Posterior vena cava (tissue), 2 donors: ENCODE measurements around the gene ATP11B. TPM values are rescaled to one million over a fixed set of nuclear protein-coding genes. Genes with fewer than 3 reads are reported as not detected.
"Not testable (repeated sequence)": the region's sequence is repeated elsewhere in the genome, so short reads cannot be mapped to it uniquely, and the experiment has no call there.

ENCODE experiments used
- DNase-seq: peaks from one replicate; pipeline ENCODE4 v3.0.0-alpha.2; 2020; ENCODE audit warnings: low spot score
- intact Hi-C, 2 donors: fragments of 100-400 bp; cut with DNase I; formaldehyde crosslinking; loops; one replicate each; pipeline versions ENCODE4 v1.14.1 to v1.14.2; 2022 to 2023
- total RNA-seq, 2 donors: library from RNA; stranded (reverse); fragmentation: NEBNext Ultra II Directional; extraction: Animal tissue kit (Norgen Biotek cat#: 25700); gene quantifications; one replicate each; pipeline ENCODE4 v1.2.1, GENCODE V29; 2021
- donor health status: DM: yes; HTN: yes; CAD: no.
- donor health status: DM: yes; HTN: yes; CAD: no.

The ATP11B gene
- total RNA-seq, 2 donors from 2014 or later: 44.3 to 57.6 TPM

DNA sequence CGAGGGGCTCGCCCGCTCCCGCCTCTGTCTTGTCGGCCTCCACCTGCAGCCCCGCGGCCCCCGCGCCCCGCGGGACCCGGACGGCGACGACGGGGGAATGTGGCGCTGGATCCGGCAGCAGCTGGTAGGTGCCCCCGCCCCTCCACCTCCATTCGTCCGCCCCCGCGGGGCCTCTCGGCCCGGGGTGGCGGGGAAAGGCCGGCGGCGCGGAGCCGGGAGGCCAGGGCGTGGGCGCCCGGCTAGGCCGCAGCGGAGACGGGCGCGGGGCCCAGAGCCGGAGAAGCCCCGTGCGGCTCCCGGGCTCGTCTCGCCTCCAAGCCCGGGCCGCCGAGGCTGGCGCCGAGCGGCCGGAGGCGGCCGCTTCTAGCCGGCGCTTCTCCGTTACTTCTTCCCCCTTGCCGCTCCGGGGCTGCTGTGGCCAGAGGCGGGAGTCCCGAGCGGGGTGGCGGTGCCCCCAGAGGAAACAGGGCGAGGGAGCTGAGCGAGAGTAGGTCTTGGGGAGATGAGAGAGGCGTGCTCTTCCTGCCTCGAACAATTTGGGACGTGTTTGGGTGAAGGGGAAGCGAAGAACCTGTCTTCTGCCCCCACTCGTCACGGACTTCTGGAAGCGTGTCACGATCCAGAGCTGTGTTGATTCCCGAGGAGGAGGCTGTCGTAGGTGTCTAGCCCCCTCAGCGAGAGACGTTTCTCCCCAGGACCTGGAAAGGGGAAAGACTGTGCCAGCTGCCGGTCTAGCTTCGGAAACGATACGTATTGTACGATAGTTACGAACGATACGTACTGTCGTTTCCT is 555 bp downstream of the ATP11B start:
- intact Hi-C loops: no loop called here
- no peak for DNase-seq

GRCh38 chr3:182794455-182795388 is 1.4 kb downstream of the ATP11B start:
- intact Hi-C loops: no loop called here

GRCh38 chr3:182795389-182795782 is 2.1 kb downstream of the ATP11B start:
- intact Hi-C loops: no loop called here

More at GRCh38 chr3:182794455-182795388, 1.4 kb downstream of the ATP11B start:
- no peak for DNase-seq

GRCh38 chr3:182796310-182796709 is 3.0 kb downstream of the ATP11B start:
- DNase-seq: no peak
- intact Hi-C loops: no loop called here

More at GRCh38 chr3:182795389-182795782, 2.1 kb downstream of the ATP11B start:
- DNase-seq: no peak

- no peak for DNase-seq
- intact Hi-C loops: no loop called here
Observed at GRCh38 chr3:182797876-182798275, 4.6 kb downstream of the ATP11B start.

DNA sequence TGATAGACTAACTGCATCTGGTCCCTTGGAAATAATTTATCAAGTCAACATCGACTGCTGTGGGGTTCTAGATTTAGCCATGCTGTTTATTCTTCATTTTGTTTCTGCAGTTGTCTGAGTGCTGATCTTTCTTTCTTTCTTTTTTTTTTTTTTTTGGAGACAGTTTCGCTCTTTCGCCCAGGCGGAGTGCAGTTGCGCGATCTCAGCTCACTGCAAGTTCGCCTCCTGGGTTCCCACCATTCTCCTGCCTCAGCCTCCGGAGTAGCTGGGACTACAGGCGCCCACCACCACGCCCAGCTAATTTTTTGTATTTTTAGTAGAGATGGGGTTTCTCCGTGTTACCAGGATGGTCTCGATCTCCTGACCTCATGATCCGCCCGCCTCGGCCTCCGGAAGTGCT is 5.8 kb downstream of the ATP11B start:
- intact Hi-C loops, DNase-seq: not testable (repeated sequence)

GRCh38 chr3:182800508-182800907 is 7.2 kb downstream of the ATP11B start:
- no peak for DNase-seq
- intact Hi-C loops: no loop called here

- intact Hi-C loops: no loop called here
- no peak for DNase-seq
Observed at GRCh38 chr3:182802413-182803390, 9.4 kb downstream of the ATP11B start.

DNA sequence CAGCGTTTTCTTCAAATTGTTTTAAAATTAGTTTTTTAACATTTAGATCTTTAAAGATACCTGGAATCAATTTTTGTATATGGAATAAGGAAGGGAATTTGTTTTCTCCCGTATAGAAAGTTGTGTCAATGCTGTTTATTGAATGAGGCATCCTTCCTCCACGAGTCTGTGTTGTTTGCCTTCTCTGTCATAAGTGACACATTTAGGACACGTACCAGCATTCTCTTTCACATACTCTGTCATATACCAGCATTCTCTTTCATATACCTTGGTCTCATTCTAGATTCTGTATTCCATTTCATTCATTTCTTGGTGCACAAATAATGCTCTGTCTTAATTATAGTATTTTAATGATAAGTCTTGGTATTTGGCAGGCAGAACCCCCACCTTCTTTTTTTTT is 10.3 kb downstream of the ATP11B start:
- no peak for DNase-seq
- intact Hi-C loops: no loop called here

- intact Hi-C loops: no loop called here
- DNase-seq: no peak
Observed at GRCh38 chr3:182807061-182807460, 13.8 kb downstream of the ATP11B start.

GRCh38 chr3:182808041-182808770 is 14.9 kb downstream of the ATP11B start:
- DNase-seq: no peak
- intact Hi-C loops: no loop called here

GRCh38 chr3:182809531-182809930 is 16.2 kb downstream of the ATP11B start:
- intact Hi-C loops: no loop called here
- DNase-seq: no peak

DNA sequence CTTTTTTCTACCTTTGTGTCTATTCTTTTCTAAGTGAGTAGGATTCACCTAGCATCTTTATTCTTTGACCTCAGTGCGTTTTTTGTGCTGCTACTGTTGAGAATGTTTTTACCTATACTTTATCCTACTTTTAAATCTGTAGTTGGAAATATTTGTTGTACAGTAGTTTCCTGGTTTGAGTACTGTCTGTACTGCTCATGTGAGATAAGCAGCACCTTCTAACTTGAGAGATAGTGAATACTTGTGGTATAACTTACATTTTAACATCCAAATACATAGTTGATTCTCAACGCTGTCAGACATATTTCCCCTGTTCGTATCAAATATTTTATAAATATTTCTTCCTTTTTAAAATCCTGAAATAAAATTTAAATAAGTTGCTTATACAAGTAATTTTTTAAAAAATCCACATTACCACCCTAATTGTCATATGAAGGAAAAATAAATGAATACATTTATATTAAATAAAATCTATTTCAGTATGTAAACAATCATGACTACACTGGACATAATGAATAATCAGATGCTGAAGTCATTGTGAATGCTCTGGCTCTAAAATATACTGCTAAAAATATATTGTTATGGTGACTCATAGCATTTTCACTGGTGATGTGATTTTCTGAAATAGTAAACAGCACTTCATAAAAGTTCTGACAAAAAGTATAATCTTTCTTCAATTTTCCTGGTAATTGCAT is 17.4 kb downstream of the ATP11B start:
- DNase-seq: no peak
- intact Hi-C loops: no loop called here

DNA sequence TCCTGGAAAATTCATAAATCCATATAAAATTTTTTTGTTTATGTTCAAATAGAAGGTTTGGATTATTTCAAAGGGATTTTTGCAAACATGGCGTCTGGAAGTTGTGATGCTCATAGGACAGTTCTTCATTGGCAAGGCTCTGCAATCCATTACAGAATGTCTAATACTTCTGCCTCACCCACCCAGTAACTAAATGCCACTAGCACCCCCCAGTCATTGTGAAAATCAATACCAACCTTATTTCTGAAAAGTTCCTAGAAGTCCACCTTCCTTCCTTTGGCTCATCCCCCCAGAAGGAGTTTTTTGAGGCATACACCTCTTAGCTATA is 17.9 kb downstream of the ATP11B start:
- intact Hi-C loops: no loop called here
- DNase-seq: no peak

- no peak for DNase-seq
- intact Hi-C loops: no loop called here
Observed at GRCh38 chr3:182812123-182812522, 18.8 kb downstream of the ATP11B start.

DNA sequence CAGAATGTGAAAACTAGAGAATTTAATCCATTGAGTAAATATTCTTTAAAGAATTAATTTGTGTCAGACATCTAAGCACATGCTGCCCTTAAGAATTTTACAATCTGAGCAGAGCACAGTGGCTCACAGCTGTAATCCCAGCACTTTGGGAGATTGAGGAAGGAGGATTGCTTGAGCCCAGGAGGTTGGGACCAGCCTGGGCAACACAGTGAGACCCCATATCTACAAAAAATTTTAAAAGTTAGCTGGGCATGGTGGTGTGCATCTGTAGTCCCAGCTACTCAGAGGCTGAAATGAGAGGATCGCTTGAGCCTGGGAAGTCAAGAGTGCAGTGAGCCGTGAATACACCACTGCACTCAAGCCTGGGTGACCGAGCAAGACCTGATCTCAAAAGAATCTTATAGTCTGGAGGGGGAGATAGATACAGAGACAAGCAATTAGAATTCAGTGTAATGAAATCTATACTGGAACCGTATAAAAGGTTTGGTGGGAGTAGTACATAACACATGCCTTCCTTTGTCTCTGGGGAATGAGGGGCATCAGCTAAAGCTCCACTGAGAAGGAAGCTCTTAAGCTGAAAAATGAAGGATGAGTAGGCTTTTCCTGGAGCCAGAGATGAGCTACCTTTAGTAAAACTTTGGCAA is 21.2 kb downstream of the ATP11B start:
- DNase-seq: no peak
- intact Hi-C loops: no loop called here

DNA sequence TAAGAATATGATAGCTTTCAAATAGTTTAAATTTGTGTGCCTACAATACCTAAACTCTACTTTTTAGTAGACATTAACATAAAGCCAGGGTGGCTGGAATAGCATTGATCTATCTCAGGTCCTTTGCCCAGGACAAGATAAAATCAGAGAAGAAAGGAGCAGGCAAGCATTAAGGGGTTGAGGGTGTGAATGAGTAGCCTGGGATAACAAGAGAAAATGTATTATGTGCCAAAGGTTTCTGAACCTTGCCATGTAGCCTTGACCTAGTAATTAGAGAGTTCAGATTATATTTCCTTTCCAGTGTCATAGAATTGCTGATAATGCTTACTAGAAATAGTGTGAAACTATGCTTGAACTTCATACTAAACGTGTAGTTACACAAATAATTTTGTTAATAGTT is 22.9 kb downstream of the ATP11B start:
- intact Hi-C loops: no loop called here

More for the DNA sequence above, 22.9 kb downstream of the ATP11B start:
- no peak for DNase-seq
